ENCODE results near the gene GPR180.

The GPR180 gene

GRCh38 chr13:94569615-94570014 lies 32.0 kb upstream of the GPR180 start:
- Histone ChIP-seq H3K9me3 (no peaks in the 10 kb centered on the region), H3K4me1 (no peaks in the 10 kb centered on the region), H3K27me3 (no peaks in the 10 kb centered on the region), H3K36me3 (peaks cover 28% of the 10 kb centered on the region), H3K4me3 (ENCODE audit: low read depth, low read length) (no peak overlapping the region)
- no peak for TF ChIP-seq CTCF (IDR thresholded peaks at IDR 0.05; ENCODE audit: low read depth, low read length)
- DNase-seq: no peak

- DNase-seq: no peak
- Histone ChIP-seq H3K36me3 (peaks cover 34% of the 10 kb centered on the region), H3K4me1 (no peaks in the 10 kb centered on the region), H3K9me3 (no peaks in the 10 kb centered on the region), H3K27me3 (no peaks in the 10 kb centered on the region), H3K4me3 (ENCODE audit: low read depth, low read length) (no peak overlapping the region)
- no peak for TF ChIP-seq CTCF (IDR thresholded peaks at IDR 0.05; ENCODE audit: low read depth, low read length)
Observed at GRCh38 chr13:94579063-94579462, 22.6 kb upstream of the GPR180 start.

- Histone ChIP-seq H3K4me1 (no peaks in the 10 kb centered on the region), H3K9me3 (no peaks in the 10 kb centered on the region), H3K36me3 (peaks cover 23% of the 10 kb centered on the region), H3K4me3 (ENCODE audit: low read depth, low read length) (no peak overlapping the region), H3K27me3 (no peaks in the 10 kb centered on the region)
- no peak for DNase-seq
- TF ChIP-seq CTCF (IDR thresholded peaks at IDR 0.05; ENCODE audit: low read depth, low read length): no peak
Observed at GRCh38 chr13:94583926-94584325, 17.7 kb upstream of the GPR180 start.

- H3K36me3 ChIP-seq: peaks cover 15% of the 10 kb centered on the region
Observed at GRCh38 chr13:94585543-94586101, 16.0 kb upstream of the GPR180 start.

GRCh38 chr13:94586371-94586770 lies 15.3 kb upstream of the GPR180 start:
- Histone ChIP-seq H3K4me3 (ENCODE audit: low read depth, low read length) (no peak overlapping the region), H3K4me1 (no peaks in the 10 kb centered on the region), H3K36me3 (peaks cover 16% of the 10 kb centered on the region), H3K9me3 (no peaks in the 10 kb centered on the region), H3K27me3 (no peaks in the 10 kb centered on the region)
- no peak for DNase-seq
- no peak for TF ChIP-seq CTCF (IDR thresholded peaks at IDR 0.05; ENCODE audit: low read depth, low read length)

More at GRCh38 chr13:94585543-94586101, 16.0 kb upstream of the GPR180 start:
- no peak overlapping the region for H3K4me3 ChIP-seq (ENCODE audit: low read depth, low read length)
- DNase-seq: no peak
- H3K27me3 ChIP-seq: no peaks in the 10 kb centered on the region
- H3K9me3 ChIP-seq: no peaks in the 10 kb centered on the region
- H3K4me1 ChIP-seq: no peaks in the 10 kb centered on the region
- no peak for TF ChIP-seq CTCF (IDR thresholded peaks at IDR 0.05; ENCODE audit: low read depth, low read length)

- H3K4me3 ChIP-seq (ENCODE audit: low read depth, low read length): no peak overlapping the region
- H3K36me3 ChIP-seq: peaks cover 21% of the 10 kb centered on the region
- no peaks in the 10 kb centered on the region for H3K27me3 ChIP-seq
- no peaks in the 10 kb centered on the region for H3K4me1 ChIP-seq
- no peaks in the 10 kb centered on the region for H3K9me3 ChIP-seq
- TF ChIP-seq CTCF (IDR thresholded peaks at IDR 0.05; ENCODE audit: low read depth, low read length): no peak
- no peak for DNase-seq
Observed at GRCh38 chr13:94588541-94588940, 13.1 kb upstream of the GPR180 start.

Measured in BE2C (cell line).